DOHH2 (cell line): ENCODE results near the gene TRAPPC4.

Experiments
- H3F3A ChIP-seq: fragments of 200-600 bp; sonication (generic), shearing (Covaris generic); 2 replicates; pipeline ENCODE4 v1.6.0; 2016; ENCODE audit warnings: antibody characterized with exemption, mild to moderate bottlenecking; ENCODE audit not compliant: control insufficient read depth, insufficient read depth
- H3K27ac ChIP-seq: fragments of 200-600 bp; sonication (generic); 2 replicates; pipeline ENCODE4 v1.5.1; 2014; ENCODE audit warnings: low read depth, mild to moderate bottlenecking, low read length, moderate library complexity
- H3K27me3 ChIP-seq: fragments of 200-600 bp; sonication (generic); 2 replicates; pipeline ENCODE4 v1.6.1; 2014; ENCODE audit warnings: mild to moderate bottlenecking, low read length, mixed read lengths; ENCODE audit not compliant: control insufficient read depth
- H3K36me3 ChIP-seq: fragments of 200-600 bp; sonication (generic); 2 replicates; pipeline ENCODE4 v1.6.1; 2014; ENCODE audit warnings: mild to moderate bottlenecking, low read length, moderate library complexity, mixed read lengths; ENCODE audit not compliant: control insufficient read depth
- H3K4me1 ChIP-seq: fragments of 200-600 bp; sonication (generic); 2 replicates; pipeline ENCODE4 v1.6.1; 2014; ENCODE audit warnings: mild to moderate bottlenecking, low read length, mixed read lengths; ENCODE audit not compliant: control insufficient read depth
- H3K4me2 ChIP-seq: fragments of 200-600 bp; sonication (generic); 2 replicates; pipeline ENCODE4 v1.6.0; 2014; ENCODE audit warnings: mild to moderate bottlenecking, low read length, moderate library complexity
- H3K4me3 ChIP-seq: fragments of 200-600 bp; sonication (generic); 2 replicates; pipeline ENCODE4 v1.5.1; 2014; ENCODE audit warnings: mild to moderate bottlenecking, low read length, mixed read lengths
- H3K79me2 ChIP-seq: fragments of 200-600 bp; sonication (generic); 2 replicates; pipeline ENCODE4 v1.6.1; 2014; ENCODE audit warnings: mild to moderate bottlenecking, low read length, mixed read lengths; ENCODE audit not compliant: control insufficient read depth
- H3K9me2 ChIP-seq: fragments of 200-600 bp; sonication (generic); replicated peaks from 2 replicates; pipeline ENCODE4 v1.6.1; 2014; ENCODE audit warnings: mild to moderate bottlenecking, low read length, mixed read lengths; ENCODE audit not compliant: control insufficient read depth
- H3K9me3 ChIP-seq: fragments of 200-600 bp; sonication (generic); 2 replicates; pipeline ENCODE4 v1.6.1; 2014; ENCODE audit warnings: antibody characterized with exemption, low read length, mixed read lengths; ENCODE audit not compliant: control insufficient read depth, insufficient read depth
- H4K20me1 ChIP-seq: fragments of 200-600 bp; sonication (generic); 2 replicates; pipeline ENCODE4 v1.6.0; 2014; ENCODE audit warnings: low read depth, mild to moderate bottlenecking, antibody characterized with exemption, low read length, moderate library complexity; ENCODE audit not compliant: control insufficient read depth, insufficient read depth
- EZH2phosphoT487 ChIP-seq: fragments of 200-600 bp; sonication (generic); IDR thresholded peaks from 2 replicates; pipeline ENCODE4 v1.6.1; 2017; ENCODE audit warnings: borderline replicate concordance, mild to moderate bottlenecking, antibody characterized with exemption, low read length, moderate library complexity, mixed read lengths
- TF ChIP-seq, protein P1 (sequence below): fragments of 200-600 bp; sonication (generic); IDR thresholded peaks from one replicate; pipeline ENCODE4 v1.5.1; 2014; ENCODE audit warnings: antibody characterized with exemption, mild to moderate bottlenecking, low read depth, low read length; ENCODE audit not compliant: poor library complexity, severe bottlenecking

The TRAPPC4 gene

DNA sequence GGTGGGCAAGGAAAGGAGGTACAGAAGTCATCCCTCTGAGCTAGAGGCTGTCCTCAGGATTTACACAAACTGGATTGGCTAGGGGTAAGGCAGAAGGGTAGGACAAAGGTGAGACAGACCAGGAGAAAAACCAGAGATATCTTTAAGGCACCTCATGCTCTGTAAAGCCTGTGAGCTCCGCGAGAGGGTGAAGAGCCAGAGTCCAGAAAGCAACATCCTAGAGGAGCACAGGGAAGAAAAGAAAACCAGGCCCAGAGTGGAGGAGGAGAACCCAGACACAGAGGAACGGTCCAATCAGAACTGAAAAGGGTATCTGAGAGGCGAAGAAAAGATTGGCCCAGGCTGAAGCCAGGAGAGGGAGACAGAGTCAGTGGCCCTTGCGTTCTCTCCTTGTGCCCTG lies 7.0 kb downstream of the TRAPPC4 start:
- H3K27ac ChIP-seq: no peak overlapping the region
- TF ChIP-seq, protein P1, sequence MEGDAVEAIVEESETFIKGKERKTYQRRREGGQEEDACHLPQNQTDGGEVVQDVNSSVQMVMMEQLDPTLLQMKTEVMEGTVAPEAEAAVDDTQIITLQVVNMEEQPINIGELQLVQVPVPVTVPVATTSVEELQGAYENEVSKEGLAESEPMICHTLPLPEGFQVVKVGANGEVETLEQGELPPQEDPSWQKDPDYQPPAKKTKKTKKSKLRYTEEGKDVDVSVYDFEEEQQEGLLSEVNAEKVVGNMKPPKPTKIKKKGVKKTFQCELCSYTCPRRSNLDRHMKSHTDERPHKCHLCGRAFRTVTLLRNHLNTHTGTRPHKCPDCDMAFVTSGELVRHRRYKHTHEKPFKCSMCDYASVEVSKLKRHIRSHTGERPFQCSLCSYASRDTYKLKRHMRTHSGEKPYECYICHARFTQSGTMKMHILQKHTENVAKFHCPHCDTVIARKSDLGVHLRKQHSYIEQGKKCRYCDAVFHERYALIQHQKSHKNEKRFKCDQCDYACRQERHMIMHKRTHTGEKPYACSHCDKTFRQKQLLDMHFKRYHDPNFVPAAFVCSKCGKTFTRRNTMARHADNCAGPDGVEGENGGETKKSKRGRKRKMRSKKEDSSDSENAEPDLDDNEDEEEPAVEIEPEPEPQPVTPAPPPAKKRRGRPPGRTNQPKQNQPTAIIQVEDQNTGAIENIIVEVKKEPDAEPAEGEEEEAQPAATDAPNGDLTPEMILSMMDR: no peak
- no peak for TF ChIP-seq EZH2phosphoT487
- peaks cover 46% of the 10 kb centered on the region for H3K79me2 ChIP-seq
- H3F3A ChIP-seq: peaks cover 9% of the 10 kb centered on the region
- no peak overlapping the region for H3K4me2 ChIP-seq
- no peaks in the 10 kb centered on the region for H3K27me3 ChIP-seq
- H3K4me3 ChIP-seq: no peak overlapping the region
- no peaks in the 10 kb centered on the region for H3K9me2 ChIP-seq
- H3K36me3 ChIP-seq: peaks cover 88% of the 10 kb centered on the region
- H4K20me1 ChIP-seq: no peaks in the 10 kb centered on the region
- H3K9me3 ChIP-seq: no peaks in the 10 kb centered on the region
- peaks cover 26% of the 10 kb centered on the region for H3K4me1 ChIP-seq

DNA sequence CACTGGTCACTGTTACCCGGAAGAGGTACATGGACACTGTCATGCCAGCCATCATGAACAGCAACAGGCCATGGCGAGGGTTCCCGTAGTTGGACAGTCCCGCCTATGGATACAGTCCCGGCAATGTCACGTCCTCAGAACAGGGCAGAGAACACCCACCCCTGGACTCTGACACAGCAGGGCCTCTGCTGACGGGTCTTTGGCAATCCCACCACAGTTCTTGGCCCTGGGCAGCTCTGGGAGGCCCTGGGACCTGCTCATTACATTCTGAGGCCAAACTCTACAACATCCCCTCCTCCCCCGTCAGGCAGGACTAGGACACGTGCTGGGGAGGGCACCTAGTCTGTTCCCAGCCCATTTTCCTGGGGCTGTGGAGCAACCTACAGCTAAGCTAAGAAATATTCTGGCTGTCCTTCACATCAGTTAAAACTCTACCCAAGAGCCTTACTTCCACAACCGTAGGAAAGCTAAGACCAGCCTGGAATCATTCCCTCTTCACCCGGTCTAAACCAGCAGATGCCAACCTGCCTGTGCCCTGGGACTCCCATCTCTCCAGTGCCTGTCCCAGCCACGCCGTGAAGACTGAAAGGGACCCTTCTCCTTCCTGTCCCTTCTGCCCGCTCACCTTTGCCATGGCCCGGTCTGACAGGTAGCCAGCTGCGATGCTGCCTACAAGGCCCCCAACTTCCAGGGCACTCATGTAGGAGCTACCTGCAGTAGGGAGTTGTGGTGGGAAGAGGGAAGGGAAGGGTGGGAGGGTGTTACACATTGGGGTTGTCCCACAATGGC lies 7.6 kb downstream of the TRAPPC4 start:
- Histone ChIP-seq H3K27ac (no peak overlapping the region), H3K4me3 (no peak overlapping the region), H3K27me3 (no peaks in the 10 kb centered on the region), H4K20me1 (no peaks in the 10 kb centered on the region), H3K36me3 (peaks cover 83% of the 10 kb centered on the region), H3K4me1 (peaks cover 20% of the 10 kb centered on the region), H3K9me2 (no peaks in the 10 kb centered on the region), H3K4me2 (no peak overlapping the region), H3K79me2 (peaks cover 41% of the 10 kb centered on the region), H3F3A (peaks cover 8% of the 10 kb centered on the region), H3K9me3 (no peaks in the 10 kb centered on the region)
- no peak for TF ChIP-seq EZH2phosphoT487
- TF ChIP-seq, protein P1: no peak

DNA sequence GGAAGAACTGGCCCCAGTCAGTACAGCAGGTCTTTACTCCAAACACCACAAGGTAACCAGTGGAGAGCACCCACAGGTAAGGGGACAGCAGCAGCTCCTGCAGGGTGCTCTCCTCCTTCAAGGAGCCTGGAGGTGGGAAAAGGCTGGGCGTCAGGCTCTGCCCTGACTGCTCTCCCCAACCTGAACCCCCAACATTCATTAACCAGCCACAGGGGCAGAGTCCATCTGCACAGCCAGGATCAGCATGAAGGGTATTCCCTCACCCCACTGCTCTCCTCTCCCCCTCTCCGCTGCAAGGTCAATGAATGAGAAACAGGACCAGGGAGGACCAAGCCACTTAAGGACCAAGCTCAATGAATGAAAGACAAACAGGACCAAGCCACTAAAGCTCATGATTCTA lies 8.4 kb downstream of the TRAPPC4 start:
- Histone ChIP-seq H3K79me2 (peaks cover 33% of the 10 kb centered on the region), H3K4me2 (no peak overlapping the region), H3F3A (peaks cover 5% of the 10 kb centered on the region)

More for the DNA sequence above, 8.4 kb downstream of the TRAPPC4 start:
- TF ChIP-seq, protein P1: no peak
- TF ChIP-seq EZH2phosphoT487: no peak
- H3K27me3 ChIP-seq: no peaks in the 10 kb centered on the region
- H3K4me1 ChIP-seq: peaks cover 18% of the 10 kb centered on the region
- H3K9me2 ChIP-seq: no peaks in the 10 kb centered on the region
- no peaks in the 10 kb centered on the region for H3K9me3 ChIP-seq
- H4K20me1 ChIP-seq: no peaks in the 10 kb centered on the region
- no peak overlapping the region for H3K27ac ChIP-seq
- H3K36me3 ChIP-seq: peaks cover 75% of the 10 kb centered on the region
- H3K4me3 ChIP-seq: no peak overlapping the region
